Vagina (tissue), 2 donors: ENCODE data around the gene FAM20B.

Source experiments
- POLR2AphosphoS5 ChIP-seq, 2 donors: sonication (generic); formaldehyde crosslinking; IDR thresholded peaks; one replicate each; pipeline ENCODE4 v1.9.0; 2017; ENCODE audit warnings: antibody characterized with exemption in 2 of 2, mild to moderate bottlenecking in 2 of 2, low read depth in 1 of 2; ENCODE audit not compliant: insufficient read depth in 1 of 2
- TF ChIP-seq, protein P1 (sequence below), 3 experiments: fragments of 450-650 bp in 2 of 3; fragments of 200-600 bp in 1 of 3; sonication (generic) in 1 of 3; IDR thresholded peaks; one replicate each; pipeline ENCODE4 v1.5.1; 2017 to 2019; ENCODE audit warnings: antibody characterized with exemption in 3 of 3, mild to moderate bottlenecking in 2 of 3, moderate library complexity in 2 of 3

GRCh38 chr1:179038528-179039281 lies 13.0 kb downstream of the FAM20B start:
- TF ChIP-seq, protein P1, sequence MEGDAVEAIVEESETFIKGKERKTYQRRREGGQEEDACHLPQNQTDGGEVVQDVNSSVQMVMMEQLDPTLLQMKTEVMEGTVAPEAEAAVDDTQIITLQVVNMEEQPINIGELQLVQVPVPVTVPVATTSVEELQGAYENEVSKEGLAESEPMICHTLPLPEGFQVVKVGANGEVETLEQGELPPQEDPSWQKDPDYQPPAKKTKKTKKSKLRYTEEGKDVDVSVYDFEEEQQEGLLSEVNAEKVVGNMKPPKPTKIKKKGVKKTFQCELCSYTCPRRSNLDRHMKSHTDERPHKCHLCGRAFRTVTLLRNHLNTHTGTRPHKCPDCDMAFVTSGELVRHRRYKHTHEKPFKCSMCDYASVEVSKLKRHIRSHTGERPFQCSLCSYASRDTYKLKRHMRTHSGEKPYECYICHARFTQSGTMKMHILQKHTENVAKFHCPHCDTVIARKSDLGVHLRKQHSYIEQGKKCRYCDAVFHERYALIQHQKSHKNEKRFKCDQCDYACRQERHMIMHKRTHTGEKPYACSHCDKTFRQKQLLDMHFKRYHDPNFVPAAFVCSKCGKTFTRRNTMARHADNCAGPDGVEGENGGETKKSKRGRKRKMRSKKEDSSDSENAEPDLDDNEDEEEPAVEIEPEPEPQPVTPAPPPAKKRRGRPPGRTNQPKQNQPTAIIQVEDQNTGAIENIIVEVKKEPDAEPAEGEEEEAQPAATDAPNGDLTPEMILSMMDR (IDR thresholded peaks at IDR 0.05): no peak
- no peak for TF ChIP-seq POLR2AphosphoS5 (IDR thresholded peaks at IDR 0.05; ENCODE audit: insufficient read depth in 1 of 2, low read depth in 1 of 2)
